Inferior parietal cortex (tissue), 1 donor: ENCODE measurements around the gene ATP2C2.
"Not testable (repeated sequence)": the region's sequence is repeated elsewhere in the genome, so short reads cannot be mapped to it uniquely, and the experiment has no call there.

Source experiments
- DNase-seq: peaks from one replicate; pipeline ENCODE4 v3.0.0-alpha.2; 2016; ENCODE audit errors: extremely low spot score

ATP2C2 gene

DNA sequence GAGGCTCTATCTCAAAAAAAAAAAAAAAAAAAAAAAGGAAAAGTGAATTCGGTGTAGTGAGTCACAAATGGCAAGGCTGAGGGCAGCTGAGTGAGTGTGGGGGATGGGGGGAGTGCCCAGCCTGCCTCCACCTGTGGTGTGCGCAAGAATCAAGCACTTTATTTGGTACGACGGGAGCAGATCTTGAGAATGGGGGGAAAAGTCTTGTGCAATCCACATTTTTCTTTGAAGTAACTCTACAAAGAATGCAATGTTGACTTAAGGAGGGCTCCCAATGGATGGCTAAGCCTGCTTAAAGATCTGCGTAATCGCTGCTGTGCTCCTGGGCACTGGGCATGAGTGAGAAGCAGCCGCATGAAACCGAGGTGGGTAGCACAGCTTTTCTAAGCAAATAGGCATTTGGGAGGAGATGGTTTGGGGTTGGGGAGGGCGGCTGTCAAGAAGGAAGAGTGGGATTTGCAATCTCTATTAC lies 28.2 kb downstream of the ATP2C2 start:
- no peak for DNase-seq

DNA sequence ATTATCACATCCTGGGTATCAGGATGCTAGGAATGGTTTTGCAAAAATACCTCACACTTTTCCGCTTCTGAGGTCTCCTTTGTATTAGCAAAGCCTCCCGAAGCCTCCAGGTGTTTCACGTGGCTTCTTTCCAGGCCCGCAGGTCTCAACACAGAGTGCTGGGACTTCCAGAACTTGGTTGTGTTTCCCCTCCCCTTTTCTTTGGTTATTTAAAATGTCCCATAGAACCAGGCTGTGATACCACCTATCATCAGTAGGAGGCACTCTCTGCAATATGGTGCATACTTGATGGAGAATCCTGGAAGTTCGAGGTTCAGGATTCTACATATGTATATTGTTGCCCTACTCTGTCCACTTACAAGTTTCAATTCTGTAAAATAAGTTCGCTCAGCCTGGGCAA lies 28.8 kb downstream of the ATP2C2 start:
- DNase-seq: no peak

DNA sequence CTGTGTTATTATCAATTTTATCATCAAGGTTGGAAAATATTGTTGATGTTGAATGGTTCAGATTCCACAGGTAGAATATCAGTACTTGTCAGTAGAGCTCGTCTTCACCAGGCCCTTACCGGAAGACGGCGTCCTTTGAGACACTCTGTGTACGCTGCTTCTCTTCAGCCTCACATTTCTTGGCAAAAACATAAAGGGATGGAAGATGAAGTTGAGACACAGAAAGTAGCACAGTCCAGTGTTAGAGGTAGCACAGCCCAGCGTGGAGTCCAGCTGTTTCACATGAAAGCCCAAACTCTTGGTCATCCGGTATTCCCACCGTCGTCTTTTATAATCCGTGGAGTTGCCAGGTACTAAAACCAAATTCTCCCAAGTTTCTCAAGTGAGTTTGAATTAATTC lies 30.4 kb downstream of the ATP2C2 start:
- no peak for DNase-seq

DNA sequence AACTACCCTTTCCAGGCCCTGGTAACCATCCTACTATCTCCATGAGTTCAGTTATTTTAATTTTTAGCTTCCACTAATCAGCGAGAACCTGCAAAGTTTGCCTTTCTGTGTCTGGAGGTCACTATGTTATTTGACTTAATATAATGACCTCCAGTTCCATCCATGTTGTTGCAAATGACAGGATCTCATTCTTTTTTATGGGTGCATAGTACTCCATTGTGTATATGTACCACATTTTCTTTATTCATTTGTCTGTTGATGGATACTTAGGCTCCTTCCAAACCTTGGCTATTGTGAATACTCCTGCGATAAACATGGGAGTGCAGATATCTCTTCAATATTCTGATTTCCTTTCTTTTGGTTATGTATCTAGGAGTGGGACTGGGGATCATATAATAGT lies 31.6 kb downstream of the ATP2C2 start:
- DNase-seq: not testable (repeated sequence)

DNA sequence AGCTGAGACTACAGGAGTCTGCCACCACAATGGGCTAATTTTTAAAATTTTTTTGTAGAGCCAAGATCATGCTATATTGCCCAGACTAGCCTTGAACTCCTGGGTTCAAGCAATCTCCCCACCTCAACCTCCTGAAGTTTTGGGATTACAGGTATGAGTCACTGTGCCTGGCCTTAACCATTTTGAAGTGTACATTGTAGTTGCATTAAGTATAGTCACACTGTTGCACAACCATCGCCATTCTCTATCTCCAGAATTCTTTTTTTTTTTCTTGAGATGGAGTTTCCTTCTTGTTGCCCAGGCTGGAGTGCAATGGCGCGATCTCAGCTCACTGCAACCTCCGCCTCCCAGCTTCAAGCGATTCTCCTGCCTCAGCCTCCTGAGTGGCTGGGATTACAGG lies 35.1 kb downstream of the ATP2C2 start:
- not testable (repeated sequence) for DNase-seq

DNA sequence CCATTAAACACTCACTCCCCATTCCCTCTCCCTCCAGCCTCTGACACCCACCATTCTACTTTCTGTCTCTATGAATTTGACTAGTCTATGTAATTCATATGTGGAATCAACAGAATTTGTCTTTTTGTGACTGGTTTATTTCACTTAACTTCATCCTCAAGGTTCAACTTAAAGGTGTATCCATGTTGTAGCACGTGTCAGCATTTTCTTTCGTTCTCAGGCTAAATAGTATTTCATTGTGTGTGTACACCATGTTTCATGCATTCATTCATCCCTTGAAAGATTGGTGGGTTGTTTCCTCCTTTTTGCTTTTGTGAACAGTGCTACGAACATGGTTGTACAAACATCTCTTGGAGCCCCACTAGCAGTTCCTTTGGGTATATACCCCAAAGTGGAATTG lies 36.0 kb downstream of the ATP2C2 start:
- DNase-seq: no peak

DNA sequence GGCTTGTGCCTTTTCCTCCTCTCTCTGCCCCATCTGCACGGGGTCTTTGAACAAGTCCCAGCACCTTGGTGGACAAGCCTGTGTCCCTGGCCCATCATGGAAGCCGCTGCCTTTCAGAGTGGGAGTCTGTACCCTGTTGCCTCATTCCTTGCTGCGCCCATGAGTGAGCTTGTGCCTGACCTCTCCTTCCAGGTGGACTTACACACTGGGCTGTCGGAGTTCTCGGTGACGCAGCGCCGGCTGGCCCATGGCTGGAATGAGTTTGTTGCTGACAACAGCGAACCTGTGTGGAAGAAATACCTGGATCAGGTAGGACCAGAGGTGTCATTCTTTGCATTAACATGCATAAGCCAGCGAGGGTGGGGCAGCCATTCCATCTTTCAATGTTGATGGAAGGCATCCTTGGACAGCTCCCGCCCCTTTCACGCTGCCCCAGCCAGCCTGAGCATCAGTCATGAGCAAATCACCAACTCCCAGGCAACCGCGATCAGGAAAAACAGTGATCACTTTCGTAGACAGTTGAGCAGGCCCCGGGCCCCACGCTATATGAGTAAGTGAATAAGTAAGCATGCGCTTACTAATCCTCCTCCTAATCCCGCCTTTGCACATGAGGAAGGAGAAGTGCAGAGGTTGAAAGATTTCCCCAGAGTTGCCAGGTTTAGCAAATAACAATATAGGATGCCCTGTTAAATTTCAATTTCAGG lies 36.8 kb downstream of the ATP2C2 start:
- no peak for DNase-seq

DNA sequence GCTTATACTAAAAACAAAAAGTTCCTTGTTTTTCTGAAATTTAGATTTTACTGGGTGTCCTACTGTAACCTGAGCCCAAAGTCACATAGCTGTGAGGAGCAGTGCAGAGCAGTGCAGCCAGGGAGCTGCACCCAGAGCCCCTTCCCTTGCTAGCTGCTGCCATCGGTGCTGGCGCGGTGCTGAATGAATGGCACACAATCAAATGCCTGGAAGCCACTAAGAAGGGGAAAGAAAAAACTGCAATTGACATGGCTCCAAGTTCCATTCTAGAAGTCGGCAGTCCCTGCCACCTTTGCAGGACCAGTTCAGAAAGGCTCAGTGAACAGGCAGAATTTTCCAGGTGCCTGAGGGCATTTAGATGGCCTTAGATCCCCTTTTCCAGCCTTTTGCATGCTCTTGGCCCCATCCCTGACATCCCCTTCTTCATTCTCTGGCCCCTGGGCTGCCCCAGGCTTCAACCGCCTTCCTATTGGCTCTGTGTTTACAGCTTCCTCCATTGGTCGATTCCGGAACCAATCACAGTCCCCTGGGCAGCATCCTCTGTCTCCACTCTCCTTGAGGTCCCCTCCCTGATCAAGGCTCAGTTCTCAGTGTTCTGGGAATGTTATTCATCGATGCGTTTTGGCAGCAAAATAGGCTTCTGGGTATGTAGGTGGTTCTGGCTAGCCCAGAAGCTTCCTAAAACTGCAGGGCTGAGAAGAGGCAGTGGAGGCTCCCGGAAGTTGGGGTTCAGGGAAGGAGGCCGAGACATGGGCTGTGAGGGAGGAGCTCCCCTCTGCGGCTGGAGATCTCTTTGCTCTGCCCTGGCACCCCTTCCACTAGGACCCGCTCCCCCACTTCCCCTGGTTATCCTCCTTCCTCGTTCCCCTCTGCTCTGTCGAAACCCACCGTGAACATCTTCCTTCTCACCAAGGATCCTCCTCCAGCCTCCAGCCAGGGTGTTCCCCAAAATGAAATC lies 37.9 kb downstream of the ATP2C2 start:
- peak; percentile 91 for DNase-seq

DNA sequence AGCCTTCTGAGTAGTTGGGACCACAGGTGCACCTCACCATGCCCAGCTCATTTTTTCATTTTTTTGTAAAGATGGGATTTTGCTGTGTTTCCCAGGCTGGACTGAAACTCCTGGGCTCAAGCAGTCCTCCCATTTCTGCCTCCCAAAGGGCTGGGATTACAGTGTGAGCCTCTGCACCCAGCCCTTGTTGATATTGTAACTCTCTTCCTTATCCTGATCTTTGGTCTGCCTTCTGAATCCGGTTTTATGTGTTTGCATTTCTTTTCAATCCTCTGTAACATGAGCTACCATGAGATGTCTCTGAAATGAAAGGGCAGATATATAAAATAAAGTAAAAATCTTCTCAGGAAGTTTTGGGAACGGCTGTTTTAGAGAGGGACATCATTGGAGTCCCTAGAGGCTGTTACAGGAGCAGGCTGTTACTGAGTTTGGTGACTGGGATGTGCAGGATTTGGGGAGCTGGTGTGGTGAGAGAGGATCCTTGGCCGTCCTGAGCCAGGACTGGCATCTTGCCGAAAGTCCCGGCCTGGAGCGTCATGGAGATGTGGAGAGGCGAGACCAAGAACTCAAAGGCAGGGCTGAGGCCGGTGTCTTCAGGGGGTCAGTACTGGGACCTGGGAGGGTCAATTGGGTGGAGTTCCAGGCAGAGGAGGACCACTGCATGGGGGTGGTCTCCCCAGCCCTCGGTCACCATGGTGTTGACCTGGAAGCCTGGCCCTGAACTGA lies 39.4 kb downstream of the ATP2C2 start:
- no peak for DNase-seq

DNA sequence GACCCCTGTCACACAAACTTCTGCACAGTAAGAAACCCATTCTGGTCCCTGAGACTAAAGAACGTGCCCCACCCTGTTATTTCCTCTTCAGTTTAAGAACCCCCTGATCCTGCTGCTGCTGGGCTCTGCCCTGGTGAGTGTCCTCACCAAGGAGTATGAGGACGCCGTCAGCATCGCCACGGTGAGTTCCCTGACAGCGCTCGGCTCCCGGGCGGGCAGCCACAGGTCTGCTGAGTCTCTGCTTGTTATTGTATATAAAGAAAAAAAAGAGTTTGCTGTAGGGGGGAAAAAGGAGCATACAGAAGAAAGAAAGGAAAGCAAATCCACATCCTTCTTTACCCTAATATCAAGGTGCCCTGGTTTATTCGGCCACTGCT lies 40.0 kb downstream of the ATP2C2 start:
- no peak for DNase-seq

DNA sequence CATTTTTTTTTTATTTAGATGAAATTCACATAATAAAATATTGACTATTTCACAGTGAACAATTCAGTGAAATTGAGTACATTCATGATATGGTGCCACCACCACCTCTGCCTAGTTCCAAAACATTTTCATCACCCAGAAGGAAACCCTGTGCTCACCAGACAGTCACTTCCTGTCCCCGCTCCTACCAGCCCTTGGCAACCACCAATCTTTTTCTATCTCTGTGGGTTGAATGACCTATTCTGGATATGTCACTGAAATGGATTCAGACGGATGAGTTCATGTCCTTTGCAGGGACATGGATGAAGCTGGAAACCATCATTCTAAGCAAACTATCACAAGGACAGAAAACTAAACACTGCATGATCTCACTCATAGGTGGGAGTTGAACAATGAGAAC lies 40.5 kb downstream of the ATP2C2 start:
- no peak for DNase-seq

DNA sequence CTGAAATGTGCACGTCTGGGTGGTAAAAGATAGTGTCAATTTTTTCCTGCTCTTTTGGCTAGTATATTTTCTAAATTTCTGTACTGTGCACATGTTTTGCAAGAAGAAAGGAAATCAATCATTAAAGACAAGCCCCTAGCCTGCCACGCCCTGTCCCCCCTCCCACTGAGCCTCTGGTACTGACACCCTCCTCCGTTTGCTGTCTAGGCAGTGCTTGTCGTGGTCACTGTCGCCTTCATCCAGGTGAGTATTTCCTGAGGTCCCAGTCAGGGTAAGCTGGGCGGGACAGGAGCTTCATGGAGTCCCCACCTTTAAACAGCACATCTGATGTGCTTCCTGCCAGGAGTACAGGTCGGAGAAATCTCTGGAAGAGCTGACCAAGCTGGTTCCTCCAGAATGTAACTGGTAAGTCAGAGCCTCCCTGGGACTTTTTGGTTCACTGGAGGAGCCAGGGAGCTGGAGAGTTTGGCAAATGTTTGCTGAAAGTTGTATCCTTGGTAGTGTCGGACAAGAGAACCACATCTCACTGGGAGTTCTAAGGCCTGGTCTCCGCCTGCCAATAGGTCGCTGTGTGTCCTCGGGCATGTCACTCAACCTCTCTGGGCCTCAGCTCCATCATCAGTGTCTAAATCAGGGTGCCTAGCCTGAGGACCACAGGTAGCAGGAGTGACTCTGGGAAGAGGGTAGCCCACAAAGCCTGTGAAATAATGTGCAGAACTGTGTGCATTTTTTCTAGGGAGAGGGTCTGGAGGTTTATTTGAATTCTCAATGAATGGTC lies 42.2 kb downstream of the ATP2C2 start:
- no peak for DNase-seq

DNA sequence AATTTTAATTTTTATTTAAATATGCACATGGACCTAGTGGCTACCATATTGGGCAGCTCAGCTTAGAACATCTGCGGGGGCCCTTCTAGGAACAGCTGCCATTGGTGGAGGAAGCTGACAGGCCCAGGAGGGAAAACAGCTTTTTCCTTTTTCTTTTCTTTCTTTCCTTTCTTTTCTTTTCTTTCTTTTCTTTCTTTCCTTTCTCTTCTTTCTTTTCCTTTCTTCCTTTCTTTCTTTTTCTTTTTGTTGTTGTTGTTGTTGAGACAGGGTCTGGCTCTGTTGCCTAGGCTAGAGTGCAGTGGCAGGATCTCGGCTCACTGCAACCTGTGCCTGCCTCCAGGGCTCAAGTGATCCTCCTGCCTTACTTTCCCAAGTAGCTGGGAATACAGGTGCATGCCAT lies 43.4 kb downstream of the ATP2C2 start:
- no peak for DNase-seq

DNA sequence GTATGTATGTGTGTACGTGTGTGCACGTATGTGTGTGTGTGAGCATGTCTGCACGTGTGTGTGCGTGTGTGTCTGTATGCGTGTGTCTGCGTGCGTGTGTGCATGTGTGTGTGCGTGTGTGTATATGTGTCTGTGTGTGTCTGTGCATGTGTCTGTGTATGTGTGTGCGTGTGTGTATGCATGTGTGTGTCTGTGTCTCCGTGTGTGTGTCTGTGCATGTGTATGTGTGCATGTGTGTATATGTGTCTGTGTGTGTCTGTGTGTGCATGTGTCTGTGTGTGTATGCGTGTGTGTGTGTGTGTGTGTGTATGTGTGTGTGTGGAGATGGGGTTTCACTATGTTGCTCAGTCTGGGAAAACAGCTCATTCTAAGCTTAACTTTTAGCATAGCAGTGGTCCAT lies 43.9 kb downstream of the ATP2C2 start:
- no peak for DNase-seq

DNA sequence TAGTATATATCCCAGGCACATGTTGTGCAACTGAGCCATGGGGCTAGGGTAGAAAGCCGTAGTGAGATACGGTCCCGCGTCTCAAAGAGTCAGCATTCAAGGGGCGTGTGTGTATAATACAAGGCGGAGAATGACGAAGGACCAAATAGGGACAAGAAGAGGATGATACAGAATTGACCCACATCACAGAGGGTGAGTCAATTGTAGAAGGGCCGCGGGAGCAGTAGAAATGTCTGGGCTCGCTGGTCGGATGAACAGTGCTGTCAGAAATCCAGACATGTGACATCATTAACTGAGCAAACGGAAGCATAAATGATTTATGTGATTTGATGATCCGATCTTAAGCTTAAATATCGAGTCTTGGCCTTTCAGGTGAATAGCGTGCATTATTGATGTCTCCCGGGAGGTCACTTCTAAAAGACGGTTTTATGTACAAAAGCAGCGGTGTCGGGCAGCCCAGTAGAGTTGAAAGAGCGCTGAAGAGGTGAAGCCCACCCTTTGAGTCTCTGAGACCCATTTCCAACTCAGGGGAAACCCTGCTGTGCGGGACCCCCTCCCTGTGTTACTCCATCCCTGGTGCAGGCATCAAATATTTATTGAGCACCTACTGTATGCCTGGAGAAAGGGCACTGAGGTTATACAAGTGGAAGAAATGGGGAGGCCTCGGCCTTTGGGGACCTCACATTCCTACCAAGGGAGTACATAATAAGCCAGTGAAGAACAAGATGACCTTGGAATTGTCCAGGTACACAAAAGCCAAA lies 45.1 kb downstream of the ATP2C2 start:
- no peak for DNase-seq

DNA sequence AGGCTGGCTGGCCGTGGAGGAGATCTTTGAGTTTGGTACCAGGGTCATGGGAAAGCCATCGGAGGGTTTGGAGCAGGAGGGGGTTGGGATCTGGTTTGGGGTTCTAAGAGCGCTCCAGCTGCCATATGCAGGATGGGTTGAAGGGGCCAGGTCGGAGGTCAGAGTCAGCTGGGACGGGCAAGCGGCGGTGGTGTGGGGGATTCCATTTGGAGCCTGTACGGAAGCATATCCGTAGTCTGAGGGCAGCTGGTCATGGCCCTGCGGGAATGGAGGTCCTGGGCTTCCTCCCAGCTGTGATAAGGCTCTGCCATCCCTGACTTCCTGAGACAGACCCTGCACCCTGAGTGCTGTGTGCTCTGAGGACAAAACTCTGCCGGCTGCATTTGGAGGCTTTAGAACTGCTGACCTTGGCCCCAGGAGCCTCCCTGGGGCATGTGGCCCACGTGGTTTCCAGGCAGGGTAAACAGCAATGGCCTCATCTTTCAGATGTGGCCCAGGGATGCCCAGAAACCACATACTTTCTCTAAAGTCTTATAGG lies 46.5 kb downstream of the ATP2C2 start:
- no peak for DNase-seq

DNA sequence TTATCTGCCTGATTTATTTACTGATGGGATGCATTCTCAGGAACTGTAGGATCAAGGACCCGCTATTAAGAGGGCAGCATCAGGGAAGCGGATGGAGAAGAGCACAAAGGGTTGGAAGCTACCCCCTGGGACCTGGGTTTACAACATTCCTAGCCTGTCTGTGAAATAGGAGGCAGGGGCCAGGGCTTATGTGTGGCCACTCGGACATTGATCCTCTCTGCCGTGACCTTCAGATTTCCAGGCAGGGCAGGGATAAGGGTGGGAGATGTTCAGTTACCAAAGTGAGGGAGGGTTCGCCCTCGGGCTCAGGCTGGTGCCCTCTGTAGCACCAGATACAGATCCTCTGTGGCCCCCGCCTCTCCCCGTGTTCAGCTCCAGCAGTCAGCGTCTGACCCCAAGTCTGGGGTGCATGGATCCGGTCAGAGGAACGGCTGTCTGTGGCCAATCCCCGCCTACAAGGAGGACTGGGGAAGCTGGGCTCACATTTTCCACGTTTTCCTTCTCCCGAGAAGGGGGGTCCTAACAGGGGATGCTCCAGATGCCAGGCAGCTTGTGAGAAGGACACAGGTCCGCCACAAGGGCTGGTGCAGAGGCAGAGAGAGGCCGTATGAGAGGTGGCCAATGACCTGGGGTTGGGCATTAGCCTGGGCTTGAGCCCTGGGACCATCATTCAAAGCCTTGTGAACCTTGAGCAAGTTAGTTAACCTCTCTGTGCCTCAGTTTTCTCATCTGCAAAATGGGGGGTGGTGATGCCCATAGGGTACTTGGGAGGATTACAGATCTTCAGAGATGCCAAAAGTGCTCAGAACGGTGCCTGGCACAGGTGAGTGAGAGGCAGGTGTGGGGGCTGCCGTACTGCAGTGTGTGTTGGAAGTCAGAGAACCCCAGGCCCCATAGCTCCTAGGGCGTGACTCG lies 48.3 kb downstream of the ATP2C2 start:
- no peak for DNase-seq

DNA sequence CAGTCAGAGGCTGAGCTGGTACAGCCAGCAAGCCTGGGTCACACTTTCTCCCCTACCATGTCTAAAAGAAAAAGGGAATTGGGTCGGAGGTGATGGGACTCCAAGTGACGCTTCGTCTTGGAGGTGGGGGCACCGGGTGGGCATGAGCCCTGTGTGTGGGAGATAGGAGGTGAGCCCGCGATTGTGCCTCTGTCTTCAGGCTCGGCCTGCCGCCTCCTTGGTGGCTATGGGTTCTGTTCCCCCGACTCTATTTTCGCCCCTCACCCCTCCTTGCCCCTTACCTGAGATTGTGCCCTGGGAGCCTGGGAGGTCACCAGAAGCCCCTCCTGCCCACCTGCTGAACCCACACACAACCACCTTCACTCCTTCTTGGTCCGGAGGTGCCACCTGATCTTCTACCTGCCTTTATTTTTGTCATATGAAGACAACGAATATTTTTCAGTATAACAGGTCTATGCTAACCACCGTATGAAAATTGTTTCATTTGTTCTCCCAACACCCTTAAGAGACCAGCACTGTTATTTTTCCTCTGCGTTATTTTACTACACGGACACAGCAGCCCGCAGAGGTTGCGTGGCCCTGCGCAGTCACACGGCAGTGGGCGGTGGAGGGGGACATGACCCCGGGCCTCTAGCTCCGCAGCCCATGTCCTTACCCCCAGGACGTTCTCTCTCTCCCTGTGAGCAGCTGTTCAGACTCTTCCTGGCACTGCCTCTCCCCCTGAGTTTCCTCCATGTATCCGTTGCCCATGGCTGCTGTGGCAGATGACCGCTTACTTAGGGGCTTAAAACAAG lies 49.9 kb downstream of the ATP2C2 start:
- no peak for DNase-seq

DNA sequence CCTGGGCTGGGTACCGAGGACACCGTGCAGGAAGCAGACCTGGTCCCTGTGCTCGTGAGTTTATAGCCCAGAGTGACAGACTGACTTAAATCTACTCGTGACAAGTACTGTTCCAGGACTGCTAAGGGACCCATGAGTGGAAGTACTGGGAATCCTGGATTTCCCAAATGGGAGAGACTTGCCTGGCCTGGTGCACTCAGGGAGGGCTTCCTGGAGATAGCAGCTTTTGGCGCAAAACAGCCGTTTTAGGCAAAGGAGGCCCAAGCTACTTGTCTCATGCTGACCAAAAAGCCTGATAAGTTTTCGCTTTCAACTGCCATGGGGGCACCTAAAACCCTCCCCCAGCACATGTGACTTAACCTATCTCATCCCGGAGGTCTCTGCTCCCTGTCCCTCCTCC lies 51.4 kb downstream of the ATP2C2 start:
- DNase-seq: no peak
